ENCODE measurements around the gene UBR4.
"Not testable (repeated sequence)": the region's sequence is repeated elsewhere in the genome, so short reads cannot be mapped to it uniquely, and the experiment has no call there.

The UBR4 gene

DNA sequence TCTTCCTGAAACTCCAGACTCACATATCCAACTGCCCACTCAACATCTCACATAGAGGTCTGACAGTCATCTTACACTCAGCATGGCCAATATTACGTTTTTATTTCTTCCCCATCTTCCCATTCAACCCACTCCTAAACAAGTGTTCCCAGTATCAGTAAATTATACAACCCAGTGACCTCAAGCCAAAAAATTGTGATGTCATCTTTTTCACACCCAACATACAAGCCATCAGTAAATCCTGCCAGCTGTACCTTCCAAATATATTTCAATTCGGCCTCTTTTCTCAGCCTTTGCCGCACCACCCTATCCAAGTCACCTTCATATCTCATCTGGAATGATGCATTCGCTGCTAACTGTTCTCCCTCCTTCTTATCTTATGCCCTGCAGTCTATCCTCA lies 19.6 kb downstream of the UBR4 start:
- no peak for DNase-seq (ENCODE audit: low spot score)

DNA sequence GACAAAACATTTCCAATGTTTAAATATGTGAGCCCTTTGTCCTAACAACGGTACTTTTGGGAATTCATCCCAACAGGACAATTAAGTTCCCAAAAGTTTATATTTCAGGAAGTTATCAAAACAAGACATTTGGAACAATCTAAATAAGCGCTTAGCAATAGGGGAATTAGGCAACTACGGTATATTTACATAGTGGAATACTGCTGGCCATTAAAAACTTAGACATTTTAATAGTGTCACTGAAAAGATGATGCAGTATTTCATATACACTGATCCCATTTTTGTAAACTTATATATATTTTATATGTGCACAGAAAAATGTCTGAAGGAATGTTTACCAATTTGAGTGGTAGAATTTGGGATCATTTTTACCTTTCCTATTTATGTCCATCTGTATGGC lies 20.8 kb downstream of the UBR4 start:
- DNase-seq (ENCODE audit: low spot score), result no peak

DNA sequence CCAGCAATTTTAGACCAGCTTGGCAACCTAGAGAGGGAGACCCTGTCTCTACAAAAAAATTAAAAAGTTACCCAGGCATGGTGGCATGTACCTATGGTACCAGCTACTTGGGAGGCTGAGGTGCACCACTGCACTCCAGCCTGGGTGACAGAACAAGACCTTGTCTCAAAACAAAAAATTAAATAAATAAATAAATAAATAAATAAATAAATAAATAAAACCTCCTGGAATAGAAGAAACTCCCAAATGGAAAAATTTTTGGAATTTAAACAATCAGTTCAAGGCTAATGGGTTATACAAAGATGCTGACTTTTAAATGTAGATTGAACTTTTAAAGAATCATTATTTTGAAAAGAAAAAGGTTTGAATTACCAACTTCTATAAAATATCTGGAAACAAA lies 22.2 kb downstream of the UBR4 start:
- DNase-seq (ENCODE audit: low spot score), result no peak

DNA sequence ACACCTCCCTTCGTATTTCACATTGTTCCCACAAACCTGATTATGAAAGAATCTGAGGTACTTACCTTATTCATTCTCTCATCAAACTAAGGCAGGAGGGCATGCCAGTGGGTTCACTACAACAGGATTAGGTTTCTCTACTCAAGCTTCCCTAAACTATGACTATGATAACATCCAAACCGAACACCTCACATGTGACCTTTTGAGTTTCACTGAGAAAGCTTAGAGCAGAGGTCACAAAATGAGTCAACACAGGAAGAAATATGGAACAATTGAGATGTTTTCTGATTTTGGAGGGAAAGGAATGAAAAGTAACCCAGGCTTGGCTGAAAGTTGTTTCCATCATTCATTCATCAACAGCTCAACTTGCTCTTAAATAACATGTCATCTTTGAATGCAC lies 24.1 kb downstream of the UBR4 start:
- DNase-seq (ENCODE audit: low spot score), result no peak

DNA sequence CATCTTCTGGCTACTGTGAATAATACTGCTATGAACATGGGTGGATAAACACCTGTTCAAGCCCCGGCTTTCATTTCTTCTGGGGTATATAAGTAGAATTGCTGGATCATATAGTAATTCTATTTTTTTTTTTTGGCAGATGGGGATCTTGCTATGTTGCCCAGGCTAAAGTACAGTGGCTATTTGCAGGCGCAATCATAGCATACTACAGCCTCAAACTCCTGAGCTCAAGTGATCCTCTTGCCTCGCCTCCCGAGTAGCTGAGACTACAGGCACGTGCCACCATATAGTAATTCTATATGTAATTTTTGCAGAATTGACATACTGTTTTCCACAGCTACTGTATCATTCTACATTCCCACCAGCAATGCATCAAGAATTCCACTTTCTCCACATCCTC lies 27.8 kb downstream of the UBR4 start:
- no peak for DNase-seq (ENCODE audit: low spot score)

DNA sequence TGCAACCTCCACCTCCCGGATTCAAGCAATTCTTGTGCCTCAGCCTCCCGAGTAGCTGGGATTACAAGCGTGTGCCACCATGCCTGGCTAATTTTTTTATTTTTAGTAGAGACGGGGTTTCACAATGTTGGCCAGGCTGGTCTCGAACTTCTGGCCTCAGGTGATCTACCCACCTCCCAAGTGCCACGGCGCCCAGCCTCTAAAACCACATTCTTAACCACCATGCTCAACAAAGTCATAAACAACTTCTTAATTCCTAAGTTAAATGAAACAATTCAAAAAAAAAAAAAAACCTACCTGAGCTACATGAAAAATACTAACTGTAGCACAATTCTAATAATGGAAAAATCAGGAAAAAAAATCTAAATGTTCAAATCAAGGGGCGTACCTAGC lies 29.8 kb downstream of the UBR4 start:
- not testable (repeated sequence) for DNase-seq (ENCODE audit: low spot score)

DNA sequence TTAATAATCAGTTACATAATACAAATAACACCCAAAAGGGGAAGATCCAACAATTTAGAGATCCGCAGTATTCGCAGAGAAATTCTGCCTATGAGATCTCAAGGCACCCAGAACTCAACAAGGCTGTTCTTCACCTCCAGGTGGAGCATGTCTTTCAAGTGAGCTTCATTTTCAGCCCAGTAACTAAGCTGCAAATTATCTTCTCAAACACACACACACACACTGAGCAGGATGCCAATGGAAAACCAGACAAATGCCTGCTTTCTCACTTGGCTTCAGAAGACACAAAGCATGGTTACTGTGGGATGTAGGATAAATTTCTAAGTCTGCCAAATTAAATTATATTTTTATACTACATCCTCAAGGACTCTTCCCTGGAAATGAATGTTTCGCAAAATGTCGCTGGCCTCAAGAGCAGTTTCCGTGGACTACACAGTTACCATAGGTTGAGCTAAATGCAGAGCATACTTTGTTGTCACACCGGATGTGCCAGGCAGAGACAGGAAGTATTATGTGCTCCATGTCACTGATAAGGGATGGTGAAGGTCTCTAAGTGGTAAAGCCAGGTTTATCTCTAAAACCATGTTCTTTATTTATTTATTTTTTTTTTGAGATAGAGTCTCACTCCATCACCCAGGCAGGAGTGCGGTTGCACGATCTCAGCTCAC lies 30.3 kb downstream of the UBR4 start:
- DNase-seq (ENCODE audit: low spot score), result peak; percentile 49

DNA sequence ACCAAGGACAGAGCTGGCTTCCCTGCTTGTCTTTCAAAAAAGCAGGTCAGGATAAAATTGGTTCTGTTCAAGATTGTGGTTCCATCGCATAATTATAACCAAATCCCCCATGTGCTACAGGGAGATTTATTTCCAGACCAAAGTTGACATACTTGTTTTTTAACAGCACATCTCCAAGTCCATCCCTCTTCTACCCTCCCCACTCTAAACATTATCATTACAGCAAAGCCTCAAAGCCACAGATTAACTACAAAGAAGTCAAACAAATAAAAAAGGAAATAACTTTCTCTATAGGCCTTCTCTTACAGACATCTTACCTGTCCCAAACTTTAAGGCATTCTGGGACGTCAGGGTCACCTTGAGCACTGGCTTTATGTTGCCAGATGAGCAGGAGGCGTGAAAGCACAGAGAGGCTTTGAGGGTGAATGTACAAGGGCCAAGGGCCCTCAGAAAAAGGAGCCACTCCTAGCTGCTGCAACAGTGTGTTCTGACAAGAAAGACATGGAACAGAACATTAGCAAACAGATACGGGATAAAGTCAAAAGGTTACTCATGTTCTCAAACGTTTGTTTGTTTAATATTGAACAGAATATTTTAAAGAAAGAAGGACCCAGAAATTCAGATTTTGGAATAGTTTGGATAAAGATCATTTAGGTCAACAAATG lies 31.2 kb downstream of the UBR4 start:
- no peak for DNase-seq (ENCODE audit: low spot score)

DNA sequence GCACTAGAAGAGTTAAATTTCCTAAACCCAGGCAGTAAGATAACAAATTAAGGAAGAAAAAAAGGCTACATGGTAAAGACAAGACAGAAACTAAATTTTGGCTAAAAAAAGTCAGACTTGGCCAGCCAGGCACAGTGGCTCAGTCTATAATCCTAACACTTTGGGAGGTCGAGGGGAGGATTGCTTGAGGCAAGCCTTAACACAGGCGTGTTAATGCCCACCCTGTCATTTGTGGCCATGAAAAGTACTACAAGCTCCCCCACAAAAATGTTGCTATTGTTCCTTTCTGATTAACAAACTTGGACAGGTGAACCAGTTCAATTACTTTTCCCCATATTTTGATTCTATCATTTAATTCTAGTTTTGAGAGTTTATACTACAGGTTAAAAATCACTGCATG lies 32.3 kb downstream of the UBR4 start:
- no peak for DNase-seq (ENCODE audit: low spot score)

DNA sequence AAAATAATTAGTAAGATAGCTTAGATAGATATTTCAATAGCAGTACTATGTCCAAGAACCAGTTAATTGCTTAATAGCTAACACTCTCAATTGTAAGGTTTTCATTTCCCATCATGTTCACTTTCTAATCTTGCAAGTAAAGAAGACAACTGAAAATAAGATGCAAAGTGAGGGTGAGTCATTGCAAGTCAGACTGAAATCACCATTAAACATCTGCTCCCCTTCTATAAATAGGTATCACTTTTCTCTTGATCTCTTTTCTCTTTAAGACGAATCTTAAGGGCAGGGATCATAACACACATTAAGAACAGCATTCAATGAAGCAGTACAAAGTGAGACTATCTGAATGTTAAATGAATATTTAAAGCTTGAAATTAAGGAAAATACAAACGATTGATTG lies 40.4 kb downstream of the UBR4 start:
- peak; percentile 16 for DNase-seq (ENCODE audit: low spot score)

DNA sequence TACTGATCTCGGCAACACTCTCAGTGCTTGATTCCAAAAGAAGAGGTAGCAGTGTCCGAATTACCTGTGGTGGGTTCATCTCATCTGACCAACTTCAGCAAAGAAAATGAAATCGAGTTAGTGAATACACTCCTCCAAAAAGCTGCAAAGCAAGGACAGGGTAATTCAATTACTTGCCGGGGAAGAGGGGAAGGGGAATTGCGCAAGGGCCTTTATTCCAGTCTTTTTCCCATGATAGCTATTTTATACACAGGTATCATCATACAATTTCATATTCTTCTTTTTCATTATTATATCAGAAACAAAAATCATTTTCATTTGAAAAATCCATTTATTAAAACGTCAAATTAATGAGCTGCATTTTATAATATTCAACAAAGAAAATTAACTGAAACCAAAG lies 42.9 kb downstream of the UBR4 start:
- no peak for DNase-seq (ENCODE audit: low spot score)

DNA sequence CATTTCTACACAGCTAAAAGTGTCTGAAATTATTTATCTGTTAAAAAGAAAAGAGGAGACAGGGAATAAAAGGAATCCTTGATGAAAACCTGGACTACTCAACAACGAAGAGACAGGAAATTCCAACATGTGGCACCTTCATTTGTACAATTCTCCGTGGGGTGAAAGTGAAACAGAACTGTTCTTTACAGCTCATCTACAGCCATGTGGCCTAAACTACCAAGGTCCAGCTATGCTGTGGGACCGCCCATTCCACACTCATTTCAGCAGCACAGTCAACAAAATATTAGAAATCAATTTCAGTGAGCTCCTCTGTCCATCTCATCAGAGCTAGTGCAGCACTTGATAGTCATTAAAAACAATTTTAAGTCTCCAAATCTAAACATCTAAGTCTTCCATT lies 44.0 kb downstream of the UBR4 start:
- no peak for DNase-seq (ENCODE audit: low spot score)

DNA sequence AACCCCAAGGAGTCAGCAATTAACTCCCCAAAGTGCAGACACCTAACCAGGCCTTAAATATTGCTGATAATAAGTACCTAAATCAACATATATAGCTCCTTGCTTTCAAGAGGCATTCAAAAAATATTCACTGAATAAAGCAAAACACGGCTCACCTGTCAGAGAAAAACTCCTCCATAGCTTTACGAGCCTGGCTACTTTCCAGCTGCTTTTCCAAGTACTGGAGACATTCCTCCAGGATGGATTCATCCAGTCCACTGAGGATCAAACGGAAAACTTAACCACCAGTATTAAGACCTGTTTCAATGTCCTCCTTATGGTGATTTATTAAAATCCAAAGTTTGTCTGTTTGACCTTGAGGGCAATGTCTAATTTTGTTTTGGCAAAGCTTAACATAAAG lies 44.6 kb downstream of the UBR4 start:
- no peak for DNase-seq (ENCODE audit: low spot score)

DNA sequence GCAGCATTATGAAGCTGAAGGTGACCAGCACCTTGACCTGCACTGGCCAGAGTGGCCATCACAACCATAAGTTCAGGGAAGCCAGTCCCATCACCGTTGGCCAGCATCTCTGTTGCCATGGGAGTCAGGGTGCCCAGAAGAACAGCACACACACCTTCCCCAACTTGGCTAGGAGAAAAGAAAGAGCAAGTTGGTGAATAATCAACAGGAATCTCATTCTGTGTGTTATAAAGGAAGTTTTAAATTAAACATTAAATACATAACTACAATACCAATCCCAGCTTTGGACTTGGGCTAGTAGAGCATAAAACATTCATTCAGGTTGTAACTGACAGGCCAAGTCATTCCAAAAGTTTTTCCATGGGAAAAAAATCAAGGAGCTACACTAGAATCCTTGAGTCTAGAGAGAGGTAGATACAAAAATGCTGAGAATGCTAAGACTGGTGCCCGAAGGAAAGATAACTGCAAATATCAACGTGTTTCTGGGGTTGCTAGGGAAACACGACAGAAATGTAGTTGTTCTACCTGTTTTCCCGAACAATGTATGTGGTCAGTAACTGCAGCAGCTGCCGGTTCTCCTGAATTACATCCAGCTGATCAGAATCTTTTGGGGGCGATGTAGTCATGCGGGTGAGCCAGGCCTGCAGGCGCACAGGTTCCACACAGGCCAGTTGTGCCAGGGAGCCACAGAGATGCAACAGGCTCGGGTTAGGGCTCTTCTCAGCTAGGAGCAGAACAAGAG lies 45.6 kb downstream of the UBR4 start:
- DNase-seq (ENCODE audit: low spot score), result no peak

DNA sequence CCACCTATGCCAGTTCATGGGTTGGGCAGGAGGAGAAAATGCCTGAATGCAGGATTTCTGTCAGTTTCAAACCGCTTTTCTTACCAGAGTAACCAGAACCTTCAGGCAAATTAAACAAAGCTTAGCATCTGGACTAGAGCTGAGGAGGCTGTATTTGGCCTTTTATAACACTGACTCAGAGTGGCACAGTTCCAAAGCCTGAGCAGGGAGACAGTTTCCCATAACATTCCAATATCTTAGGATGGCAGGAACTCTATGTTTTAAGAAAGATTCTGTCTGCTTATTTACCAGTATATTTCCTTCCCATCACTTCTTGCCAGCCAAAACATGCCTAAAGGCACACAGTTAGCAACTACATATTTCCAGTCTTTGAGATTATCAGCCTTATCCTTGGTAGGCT lies 46.8 kb downstream of the UBR4 start:
- DNase-seq (ENCODE audit: low spot score), result no peak

DNA sequence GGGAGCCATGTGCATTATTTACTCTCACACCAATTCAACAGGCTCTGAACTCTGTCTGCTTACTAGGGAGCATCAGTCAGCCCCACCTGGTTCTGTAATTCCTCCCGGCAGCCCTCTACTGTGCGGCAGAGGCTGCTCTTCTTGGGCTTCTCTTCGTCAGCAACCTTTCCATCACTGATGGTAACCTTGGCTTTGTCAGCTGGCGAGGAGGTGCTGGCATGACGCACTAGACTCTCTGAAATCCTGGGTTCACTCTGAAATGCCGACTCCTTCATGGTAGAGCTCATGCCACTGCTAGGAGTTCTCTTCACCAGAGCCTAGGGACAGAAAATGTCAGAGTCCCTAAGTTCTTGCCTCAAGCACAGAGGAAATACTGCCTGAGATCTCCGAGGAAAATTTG lies 49.2 kb downstream of the UBR4 start:
- DNase-seq (ENCODE audit: low spot score), result no peak

DNA sequence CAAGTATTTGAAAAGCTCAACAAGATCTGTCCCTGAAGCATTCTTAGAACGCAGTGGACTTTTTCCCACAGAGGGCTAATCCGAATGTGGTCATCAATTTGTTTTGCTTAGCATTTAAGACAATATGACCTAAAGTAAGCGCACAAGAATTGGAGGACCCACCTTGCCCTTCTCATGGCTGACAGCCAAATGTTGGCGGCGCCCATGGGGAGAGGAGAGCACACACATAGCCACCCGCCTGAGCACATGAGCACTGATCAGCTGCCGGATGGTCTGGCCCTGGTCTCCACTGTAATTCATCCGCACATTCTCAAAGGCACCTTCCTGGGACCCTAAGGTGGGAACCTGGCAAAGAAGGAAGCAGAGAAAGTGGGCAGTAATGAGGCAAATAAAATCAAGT lies 52.4 kb downstream of the UBR4 start:
- DNase-seq (ENCODE audit: low spot score), result no peak

DNA sequence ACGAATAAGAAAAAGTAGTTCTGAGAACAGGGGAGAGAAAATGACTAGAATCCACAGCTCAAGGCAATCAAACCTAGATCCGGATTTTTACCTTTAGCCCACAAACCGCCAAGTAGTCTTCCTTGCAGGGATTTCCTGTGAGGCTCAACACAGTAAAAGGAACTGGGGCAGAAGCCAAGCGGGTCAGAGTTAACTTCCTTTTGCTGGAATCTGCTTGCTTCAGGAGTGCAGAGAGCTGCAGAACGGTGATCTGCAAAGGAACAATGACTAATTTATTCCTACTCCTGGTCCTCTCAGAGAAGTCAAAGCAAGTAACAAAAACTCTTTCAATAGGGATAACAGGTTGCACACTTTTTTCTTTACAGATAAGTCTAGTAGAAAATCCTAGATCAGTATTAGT lies 53.4 kb downstream of the UBR4 start:
- DNase-seq (ENCODE audit: low spot score), result no peak

DNA sequence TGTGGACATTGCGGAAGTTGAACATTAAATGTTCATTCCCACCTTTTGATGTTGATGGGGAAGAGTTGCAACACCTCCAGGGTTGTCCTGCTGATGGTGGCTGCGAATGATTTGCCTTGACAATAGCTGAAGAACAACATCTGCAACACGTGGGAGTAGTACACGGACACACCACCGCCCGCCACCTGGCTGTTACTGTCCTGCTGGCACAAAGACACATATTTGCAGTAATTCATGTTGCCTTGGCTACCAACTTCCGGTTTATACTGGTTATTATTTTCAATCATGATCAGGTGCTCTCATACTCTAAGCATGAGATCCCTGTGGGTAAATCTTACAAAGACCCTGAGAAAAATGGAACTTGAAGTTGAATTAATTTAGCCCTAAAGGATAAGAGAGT lies 55.2 kb downstream of the UBR4 start:
- DNase-seq (ENCODE audit: low spot score), result no peak

DNA sequence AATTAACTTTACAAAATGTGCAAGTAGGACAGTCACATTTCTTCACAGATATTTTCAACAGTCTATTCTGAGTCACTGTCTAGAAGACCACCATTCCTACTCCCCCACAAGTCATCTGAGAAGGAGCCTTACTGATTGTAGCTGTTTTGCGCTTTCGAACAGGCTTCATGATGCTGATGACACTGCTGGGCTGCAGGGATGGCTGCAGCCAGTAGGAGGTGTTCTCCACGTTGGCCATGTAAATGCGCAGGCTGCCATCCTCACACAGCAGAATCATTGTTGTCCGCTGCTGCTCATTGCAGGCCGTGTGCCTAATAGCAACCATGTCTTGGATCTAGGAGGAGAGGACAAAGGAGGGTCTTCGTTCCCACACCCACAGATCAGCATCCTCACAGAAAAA lies 56.9 kb downstream of the UBR4 start:
- DNase-seq (ENCODE audit: low spot score), result no peak

DNA sequence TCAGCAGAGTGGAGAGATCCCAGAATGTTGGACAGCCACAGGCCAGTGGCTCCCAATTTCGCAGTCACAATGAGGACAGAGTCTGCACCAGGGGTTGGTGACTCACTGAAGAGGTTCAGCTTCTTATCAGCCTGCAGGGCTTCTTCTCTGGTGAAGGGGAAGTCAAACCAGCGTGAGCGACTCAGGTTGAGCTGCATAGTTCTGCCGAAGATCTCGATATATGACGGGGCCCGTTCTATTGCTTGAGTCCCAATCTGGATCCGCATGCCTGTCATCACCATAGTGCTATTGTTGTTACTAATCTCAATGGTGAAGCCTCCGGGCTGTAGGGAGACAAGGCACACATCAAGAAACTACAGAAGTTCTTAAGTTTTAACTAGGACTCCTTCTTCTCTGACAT lies 58.5 kb downstream of the UBR4 start:
- no peak for DNase-seq (ENCODE audit: low spot score)

DNA sequence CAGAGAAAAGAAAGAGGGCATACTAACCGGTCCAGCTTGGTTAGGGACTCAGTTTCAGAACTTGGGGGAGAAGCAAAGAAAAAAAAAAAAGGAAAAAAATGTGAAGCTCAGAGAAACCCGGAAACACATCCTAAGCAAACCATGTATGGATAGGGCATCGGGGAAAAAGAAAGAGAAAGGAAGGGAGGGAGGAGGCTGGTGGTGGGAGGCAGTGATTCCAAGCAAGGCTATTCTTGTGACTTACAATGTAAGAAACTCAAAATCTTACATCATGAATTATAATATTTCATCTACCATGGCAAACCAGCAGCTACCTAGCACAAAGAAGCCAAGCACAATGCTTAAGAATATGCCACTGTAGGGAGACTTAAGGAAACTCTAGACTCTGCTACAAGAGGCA lies 60.3 kb downstream of the UBR4 start:
- no peak for DNase-seq (ENCODE audit: low spot score)

DNA sequence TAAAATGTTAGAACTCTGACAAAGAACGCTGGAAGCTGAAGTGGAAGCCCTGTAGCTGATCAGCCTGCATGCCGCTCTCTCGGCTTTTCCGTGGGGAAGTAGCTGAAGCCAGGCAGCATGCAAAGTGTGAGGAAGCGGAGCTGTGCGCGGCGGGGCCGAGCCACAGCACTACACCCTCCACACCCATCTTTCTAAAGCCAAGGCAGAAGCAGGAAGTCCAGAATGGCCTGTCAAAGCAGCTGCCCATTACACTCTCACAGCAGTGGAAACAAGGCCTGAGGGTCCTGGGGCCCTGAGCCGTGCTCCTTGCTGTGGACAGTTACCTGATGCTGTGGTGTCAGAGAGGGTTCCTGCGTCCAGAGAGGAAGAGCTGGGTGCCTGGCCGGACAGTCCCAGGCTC lies 69.6 kb downstream of the UBR4 start:
- no peak for DNase-seq (ENCODE audit: low spot score)

DNA sequence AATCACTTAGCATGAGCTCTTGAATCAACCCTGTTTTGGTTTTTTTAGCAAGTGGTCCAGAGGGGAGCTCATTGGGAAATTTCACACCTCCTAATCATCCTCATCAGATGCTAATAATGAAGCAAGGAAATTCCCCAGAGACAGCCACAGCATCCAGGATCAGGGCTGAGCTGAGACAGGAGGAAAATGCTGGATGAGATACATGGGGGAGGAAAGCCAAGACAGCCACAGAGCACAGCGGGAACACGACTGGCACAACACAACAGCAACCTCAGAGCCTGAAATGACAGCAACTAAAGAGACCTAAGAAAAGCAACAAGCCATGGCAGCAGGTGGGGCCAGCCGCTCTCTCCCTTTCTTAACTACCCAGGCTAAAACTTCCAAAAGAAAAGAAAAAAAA lies 70.4 kb downstream of the UBR4 start:
- DNase-seq (ENCODE audit: low spot score), result no peak

Data from NAMALWA (cell line).